GM12801 (cell line): Measurements from ENCODE around the gene PRSS33.

Source experiments
- TF ChIP-seq, protein P1 (sequence below): IDR thresholded peaks from one replicate; pipeline ENCODE4 v1.5.1; 2011; ENCODE audit warnings: control low read depth; ENCODE audit not compliant: insufficient read length; ENCODE audit errors: extremely low read depth

The PRSS33 gene

DNA sequence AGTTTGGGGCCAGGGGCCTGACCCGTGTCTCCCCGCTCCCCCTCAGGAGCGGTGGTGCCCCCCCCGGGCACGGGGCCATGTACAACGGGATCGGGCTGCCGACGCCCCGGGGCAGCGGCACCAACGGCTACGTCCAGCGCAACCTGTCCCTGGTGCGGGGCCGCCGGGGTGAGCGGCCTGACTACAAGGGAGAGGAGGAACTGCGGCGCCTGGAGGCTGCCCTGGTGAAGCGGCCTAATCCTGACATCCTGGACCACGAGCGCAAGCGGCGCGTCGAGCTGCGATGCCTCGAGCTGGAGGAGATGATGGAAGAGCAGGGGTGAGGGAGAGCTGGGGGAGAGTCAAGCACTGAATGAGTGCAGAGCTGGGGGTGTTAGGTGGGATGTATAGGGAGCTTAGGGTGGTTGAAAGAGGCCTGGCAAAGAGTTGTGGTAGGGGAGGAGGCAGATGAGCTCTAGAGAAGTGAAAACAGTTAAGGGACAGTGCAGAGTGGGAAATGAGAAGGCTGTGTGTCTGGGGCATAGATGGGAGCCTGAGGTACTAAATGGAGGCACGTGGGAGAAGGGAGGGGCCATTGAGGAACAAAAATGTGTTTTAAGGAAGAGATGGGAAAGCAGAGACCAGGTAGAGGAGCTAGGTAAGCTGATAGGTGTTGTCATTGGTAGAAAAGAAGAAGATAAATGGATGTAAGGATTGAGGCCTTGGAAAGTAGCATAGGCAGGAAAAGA, 30.9 kb downstream of the PRSS33 start:
- TF ChIP-seq, protein P1, sequence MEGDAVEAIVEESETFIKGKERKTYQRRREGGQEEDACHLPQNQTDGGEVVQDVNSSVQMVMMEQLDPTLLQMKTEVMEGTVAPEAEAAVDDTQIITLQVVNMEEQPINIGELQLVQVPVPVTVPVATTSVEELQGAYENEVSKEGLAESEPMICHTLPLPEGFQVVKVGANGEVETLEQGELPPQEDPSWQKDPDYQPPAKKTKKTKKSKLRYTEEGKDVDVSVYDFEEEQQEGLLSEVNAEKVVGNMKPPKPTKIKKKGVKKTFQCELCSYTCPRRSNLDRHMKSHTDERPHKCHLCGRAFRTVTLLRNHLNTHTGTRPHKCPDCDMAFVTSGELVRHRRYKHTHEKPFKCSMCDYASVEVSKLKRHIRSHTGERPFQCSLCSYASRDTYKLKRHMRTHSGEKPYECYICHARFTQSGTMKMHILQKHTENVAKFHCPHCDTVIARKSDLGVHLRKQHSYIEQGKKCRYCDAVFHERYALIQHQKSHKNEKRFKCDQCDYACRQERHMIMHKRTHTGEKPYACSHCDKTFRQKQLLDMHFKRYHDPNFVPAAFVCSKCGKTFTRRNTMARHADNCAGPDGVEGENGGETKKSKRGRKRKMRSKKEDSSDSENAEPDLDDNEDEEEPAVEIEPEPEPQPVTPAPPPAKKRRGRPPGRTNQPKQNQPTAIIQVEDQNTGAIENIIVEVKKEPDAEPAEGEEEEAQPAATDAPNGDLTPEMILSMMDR = no peak

- TF ChIP-seq, protein P1 = no peak
These were observed 32.2 kb downstream of the PRSS33 start for GRCh38 chr16:2755158-2755557.

DNA sequence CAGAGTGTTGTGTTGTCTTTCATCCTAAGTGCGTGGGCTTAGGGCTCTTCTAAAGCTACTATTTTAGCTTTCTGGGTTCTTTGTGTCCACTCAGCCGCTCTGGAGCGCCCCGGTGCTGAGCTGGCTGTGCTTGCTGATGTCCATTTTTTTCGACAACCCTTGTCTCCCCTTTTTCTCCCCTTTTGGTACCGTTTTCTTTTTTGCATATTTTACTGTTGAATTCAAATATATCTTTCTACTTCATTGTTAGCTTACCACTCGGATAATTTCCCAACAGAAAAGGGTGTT, 33.7 kb downstream of the PRSS33 start:
- TF ChIP-seq, protein P1 = no peak

GRCh38 chr16:2752850-2753732, 34.3 kb downstream of the PRSS33 start:
- TF ChIP-seq, protein P1 = no peak

- TF ChIP-seq, protein P1 = no peak
These were observed 35.1 kb downstream of the PRSS33 start, which contains the start of gene SRRM2 for GRCh38 chr16:2752035-2752849. Gene SRRM2 (plus strand): TSS chr16:2752638. CDS start chr16:2756365, 3,727 bp downstream.

- TF ChIP-seq, protein P1 = no peak
These were observed 35.8 kb downstream of the PRSS33 start for GRCh38 chr16:2751577-2752034.

- TF ChIP-seq, protein P1 = no peak
These were observed 37.4 kb downstream of the PRSS33 start for GRCh38 chr16:2749936-2750335.
